ENCODE data around the gene CAPN14. TPM values are rescaled to one million over a fixed set of nuclear protein-coding genes. Genes with fewer than 3 reads are reported as not detected.

The CAPN14 gene
- total and polyA plus RNA-seq, 10 donors, result 0.26 to 2.7 (median 0.92) TPM

DNA sequence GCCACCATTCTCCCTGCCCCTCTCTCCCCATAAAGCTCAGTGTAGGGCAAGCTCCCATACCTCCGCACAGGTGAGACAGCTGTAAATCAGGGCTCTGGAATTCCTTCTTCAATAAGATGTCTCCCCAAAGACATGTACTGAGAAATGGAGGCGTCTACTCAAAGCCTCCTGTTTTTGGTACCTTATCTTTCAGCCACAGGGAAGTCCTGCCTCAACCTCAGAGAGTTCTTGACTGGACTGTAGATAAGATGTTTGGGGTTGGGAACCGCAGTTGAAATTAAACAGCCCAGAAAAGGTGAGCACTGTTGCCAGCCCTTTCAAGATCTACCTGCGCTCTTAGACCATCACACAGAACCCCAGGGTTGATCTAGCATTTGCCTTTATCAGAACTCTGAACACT, 77.6 kb downstream of the CAPN14 start:
- Histone ChIP-seq H3K36me3 (no peaks in the 10 kb centered on the region), H3K4me3 (no peak overlapping the region), H3K27me3 (replicated peaks in 1 of 7) (peaks cover 0 to 56% (median 22%) of the 10 kb centered on the region in 7 donors), H3K27ac (no peak overlapping the region), H3K9me3 (no peaks in the 10 kb centered on the region), H3K4me1 (peaks cover 10 to 37% (median 26%) of the 10 kb centered on the region in 6 donors)
- intact Hi-C loops (cut with DNase I; ENCODE audit: low total_unique reads), result no loop called here
- DNase-seq, result no peak
- WGBS, 5 donors, result 93 to 98% (median 95%) methylated on average over 4 of the region's 4 CpGs
- TF ChIP-seq, protein P1, sequence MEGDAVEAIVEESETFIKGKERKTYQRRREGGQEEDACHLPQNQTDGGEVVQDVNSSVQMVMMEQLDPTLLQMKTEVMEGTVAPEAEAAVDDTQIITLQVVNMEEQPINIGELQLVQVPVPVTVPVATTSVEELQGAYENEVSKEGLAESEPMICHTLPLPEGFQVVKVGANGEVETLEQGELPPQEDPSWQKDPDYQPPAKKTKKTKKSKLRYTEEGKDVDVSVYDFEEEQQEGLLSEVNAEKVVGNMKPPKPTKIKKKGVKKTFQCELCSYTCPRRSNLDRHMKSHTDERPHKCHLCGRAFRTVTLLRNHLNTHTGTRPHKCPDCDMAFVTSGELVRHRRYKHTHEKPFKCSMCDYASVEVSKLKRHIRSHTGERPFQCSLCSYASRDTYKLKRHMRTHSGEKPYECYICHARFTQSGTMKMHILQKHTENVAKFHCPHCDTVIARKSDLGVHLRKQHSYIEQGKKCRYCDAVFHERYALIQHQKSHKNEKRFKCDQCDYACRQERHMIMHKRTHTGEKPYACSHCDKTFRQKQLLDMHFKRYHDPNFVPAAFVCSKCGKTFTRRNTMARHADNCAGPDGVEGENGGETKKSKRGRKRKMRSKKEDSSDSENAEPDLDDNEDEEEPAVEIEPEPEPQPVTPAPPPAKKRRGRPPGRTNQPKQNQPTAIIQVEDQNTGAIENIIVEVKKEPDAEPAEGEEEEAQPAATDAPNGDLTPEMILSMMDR (IDR thresholded peaks at IDR 0.05 in 8 of 11, conservative IDR thresholded peaks at IDR 0.05 in 3 of 11), result no peak
- TF ChIP-seq POLR2A (IDR thresholded peaks at IDR 0.05), result no peak
- no peak for TF ChIP-seq POLR2AphosphoS5 (IDR thresholded peaks at IDR 0.05)

DNA sequence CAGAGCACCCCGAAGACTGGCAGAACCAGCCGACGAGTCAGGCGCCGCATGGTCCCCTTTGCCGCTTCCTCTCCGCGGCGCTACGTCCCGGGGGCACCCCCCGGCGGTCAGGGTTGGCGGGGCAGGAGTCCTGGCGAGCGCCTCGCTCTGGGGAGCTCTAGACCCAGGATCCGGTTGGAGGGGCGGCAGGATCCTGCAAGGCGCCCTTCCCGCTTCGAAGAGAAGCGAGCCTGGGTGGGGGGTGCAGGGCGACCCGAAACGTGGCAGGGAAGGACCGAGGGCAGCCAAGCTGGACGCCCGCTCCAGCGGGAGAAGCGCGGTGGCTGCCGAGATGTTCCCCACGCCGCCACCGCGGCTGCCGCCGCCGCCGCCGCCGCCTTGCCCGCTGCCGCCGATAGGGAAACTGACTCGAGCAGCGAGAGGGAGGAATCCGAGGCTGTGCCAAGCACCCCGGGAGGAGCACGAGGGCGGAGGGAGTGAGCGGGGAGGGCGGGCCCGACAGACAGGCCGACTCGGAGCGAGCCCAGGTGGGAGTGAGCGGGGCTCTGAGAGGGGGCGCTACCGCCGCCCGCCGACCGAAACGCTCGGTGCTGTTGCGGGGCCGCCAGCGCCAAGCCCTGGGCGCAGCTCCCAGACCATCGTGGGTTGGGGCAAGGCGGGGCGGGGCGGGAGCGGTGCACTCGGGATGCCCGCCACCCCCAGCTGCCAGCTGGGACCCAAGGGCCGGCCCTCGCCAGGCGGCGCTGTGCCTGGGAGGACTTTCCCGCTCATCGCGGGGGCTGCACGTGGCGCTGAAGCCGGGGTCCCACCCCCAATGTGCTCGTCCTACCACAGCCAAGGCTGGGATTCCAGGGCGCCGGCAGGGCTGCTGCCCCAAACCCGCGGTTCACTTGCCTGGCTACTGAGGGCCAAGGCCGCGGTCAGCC, 79.0 kb downstream of the CAPN14 start, which contains the start of gene GALNT14:
TSS of gene GALNT14 (minus strand) at position 404 of the 926 bp plus-strand sequence. CDS start at position 50, 354 bp downstream.
- no peaks in the 10 kb centered on the region for H3K36me3 ChIP-seq
- intact Hi-C loops (cut with DNase I; ENCODE audit: low total_unique reads), result no loop called here
- peak; percentile 94 for DNase-seq
- peaks cover 10 to 37% (median 26%) of the 10 kb centered on the region in 6 donors for H3K4me1 ChIP-seq
- WGBS, 5 donors, result 1 to 3% (median 1%) methylated on average over 7 to 95 of the region's 95 CpGs
- H3K27me3 ChIP-seq (replicated peaks in 1 of 7), result peaks cover 0 to 64% (median 22%) of the 10 kb centered on the region in 7 donors
- no peaks in the 10 kb centered on the region for H3K9me3 ChIP-seq
- peak within 1 kb of the TSS; percentile 39 to 85 (median 58) for H3K4me3 ChIP-seq
- peak; percentile 13 to 78 (median 50) for TF ChIP-seq POLR2AphosphoS5 (IDR thresholded peaks at IDR 0.05)
- TF ChIP-seq, protein P1 (IDR thresholded peaks at IDR 0.05 in 8 of 11, conservative IDR thresholded peaks at IDR 0.05 in 3 of 11), result peak in 8 of 11 experiments; percentile 17 to 61 (median 48)
- TF ChIP-seq POLR2A (IDR thresholded peaks at IDR 0.05), result no peak
- H3K27ac ChIP-seq, result peak within 1 kb of the TSS in 2 of 8 donors; percentile 26 to 33

DNA sequence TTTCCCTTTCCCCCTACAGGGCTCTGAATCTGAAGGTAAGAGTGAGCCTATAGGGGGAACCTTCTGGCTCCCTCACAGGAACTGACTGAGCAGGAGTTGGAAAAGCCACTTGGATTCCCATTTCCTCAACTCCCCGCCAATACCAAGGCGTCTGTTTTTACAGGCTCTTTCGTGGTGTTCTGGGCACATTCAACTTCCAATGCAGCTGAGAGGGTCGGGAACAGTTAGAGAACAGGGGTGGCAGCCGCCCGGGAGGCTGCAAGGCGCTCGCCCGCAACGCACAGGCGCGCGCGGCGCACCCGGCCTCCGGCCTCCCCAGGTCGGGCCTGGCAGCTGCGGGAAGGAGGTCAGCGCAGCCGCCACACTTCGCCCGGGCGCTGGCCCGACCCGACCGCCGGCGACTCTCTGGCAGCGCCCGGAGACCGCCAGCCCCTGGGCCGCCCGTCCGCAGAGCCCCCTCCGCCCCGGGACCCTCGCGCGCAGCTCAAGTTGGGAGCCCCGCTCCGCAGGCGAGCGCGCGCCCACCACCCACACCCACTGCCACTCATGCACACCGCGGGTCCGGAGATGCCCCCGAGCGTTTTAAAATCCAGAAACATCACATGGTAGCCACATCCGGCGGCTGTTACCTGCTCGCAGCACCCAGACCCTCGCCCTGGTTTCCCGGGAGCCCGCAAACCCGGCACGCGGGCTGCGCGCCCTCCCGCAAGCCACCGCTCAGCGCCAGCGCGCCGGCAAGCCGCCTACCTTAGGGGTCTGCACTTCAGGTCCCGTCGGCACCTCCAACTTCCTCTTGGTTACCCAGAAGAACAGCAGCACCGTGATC, 79.9 kb downstream of the CAPN14 start:
- no peaks in the 10 kb centered on the region for H3K9me3 ChIP-seq
- TF ChIP-seq POLR2A (IDR thresholded peaks at IDR 0.05), result no peak
- TF ChIP-seq POLR2AphosphoS5 (IDR thresholded peaks at IDR 0.05), result no peak
- TF ChIP-seq, protein P1 (IDR thresholded peaks at IDR 0.05 in 8 of 11, conservative IDR thresholded peaks at IDR 0.05 in 3 of 11), result no peak
- H3K4me3 ChIP-seq, result peak overlapping the region; percentile 39 to 85 (median 58)
- H3K27ac ChIP-seq, result peak overlapping the region in 2 of 8 donors; percentile 26 to 33
- no peaks in the 10 kb centered on the region for H3K36me3 ChIP-seq
- DNase-seq, result peak; percentile 80
- H3K27me3 ChIP-seq (replicated peaks in 1 of 7), result peaks cover 0 to 66% (median 22%) of the 10 kb centered on the region in 7 donors
- H3K4me1 ChIP-seq, result peaks cover 10 to 37% (median 26%) of the 10 kb centered on the region in 6 donors
- intact Hi-C loops (cut with DNase I; ENCODE audit: low total_unique reads), result no loop called here
- 0 to 2% (median 1%) methylated on average over 38 to 72 of the region's 72 CpGs for WGBS, 5 donors
